ENCODE results near the gene MB21D2.

DNA sequence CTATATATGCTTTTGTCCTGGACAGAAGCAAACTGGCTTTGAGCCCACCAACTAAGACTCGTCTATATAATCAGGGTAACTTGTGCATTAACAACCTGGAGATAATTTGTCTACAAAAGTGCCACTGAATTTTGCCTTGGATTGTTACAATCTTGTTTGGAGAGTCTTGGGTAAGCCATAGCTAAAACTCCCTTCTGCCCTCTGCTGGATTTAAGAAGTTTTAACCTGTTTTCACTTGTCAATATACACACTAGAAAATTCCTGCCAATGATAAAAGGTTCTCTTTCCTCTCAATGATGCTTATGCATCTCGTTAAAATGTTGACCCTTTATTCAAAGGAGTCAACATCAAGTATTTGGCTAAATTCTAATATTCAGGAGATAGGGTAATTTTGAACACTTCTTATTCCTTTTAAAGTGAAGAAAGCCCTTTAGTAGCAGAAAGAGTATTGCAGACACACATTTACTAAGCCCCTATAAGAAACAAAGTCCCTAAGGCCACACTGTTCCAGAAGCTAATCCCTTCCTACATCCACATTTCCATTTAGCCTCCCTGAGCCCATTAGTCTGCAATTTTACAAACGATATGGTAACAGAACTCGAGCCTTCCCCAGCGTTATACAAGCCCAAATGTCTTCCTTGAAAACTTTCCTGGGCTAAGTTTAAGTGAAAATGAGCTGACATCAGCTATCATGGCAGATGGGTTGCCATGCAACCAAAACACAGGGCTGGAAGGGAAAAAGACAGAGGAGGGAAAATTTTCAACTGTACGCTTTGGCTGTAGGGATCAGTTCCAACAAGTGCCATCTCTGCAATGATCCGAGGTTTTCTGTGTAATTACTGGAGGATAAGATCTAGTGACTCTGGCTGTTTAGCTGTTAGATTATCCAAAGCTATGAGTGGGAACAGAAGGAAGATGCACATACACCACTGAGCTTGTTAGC lies 114.4 kb downstream of the MB21D2 start:
- TF ChIP-seq, protein P1, sequence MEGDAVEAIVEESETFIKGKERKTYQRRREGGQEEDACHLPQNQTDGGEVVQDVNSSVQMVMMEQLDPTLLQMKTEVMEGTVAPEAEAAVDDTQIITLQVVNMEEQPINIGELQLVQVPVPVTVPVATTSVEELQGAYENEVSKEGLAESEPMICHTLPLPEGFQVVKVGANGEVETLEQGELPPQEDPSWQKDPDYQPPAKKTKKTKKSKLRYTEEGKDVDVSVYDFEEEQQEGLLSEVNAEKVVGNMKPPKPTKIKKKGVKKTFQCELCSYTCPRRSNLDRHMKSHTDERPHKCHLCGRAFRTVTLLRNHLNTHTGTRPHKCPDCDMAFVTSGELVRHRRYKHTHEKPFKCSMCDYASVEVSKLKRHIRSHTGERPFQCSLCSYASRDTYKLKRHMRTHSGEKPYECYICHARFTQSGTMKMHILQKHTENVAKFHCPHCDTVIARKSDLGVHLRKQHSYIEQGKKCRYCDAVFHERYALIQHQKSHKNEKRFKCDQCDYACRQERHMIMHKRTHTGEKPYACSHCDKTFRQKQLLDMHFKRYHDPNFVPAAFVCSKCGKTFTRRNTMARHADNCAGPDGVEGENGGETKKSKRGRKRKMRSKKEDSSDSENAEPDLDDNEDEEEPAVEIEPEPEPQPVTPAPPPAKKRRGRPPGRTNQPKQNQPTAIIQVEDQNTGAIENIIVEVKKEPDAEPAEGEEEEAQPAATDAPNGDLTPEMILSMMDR (conservative IDR thresholded peaks at IDR 0.05; ENCODE audit: low read length) = peak; percentile 72
- TF ChIP-seq EZH2phosphoT487 (IDR thresholded peaks at IDR 0.05; ENCODE audit: borderline replicate concordance) = no peak

All from Loucy (cell line).